Activated T-helper 1 cell treated with Interleukin-2 at 50 U/mL for 16 hours (primary cell): ENCODE measurements around the gene RTF2.

Experiments
- DNase-seq: peaks from one replicate; pipeline ENCODE4 v3.0.0-alpha.2; 2020; ENCODE audit warnings: low read depth

RTF2 gene

GRCh38 chr20:56439771-56440291 is 28.6 kb upstream of the RTF2 start:
- no peak for DNase-seq

- DNase-seq, result peak; percentile 33
Observed at GRCh38 chr20:56440346-56441007, 27.9 kb upstream of the RTF2 start.

- no peak for DNase-seq
Observed at GRCh38 chr20:56442389-56443365, 25.8 kb upstream of the RTF2 start.

GRCh38 chr20:56443654-56444540 is 24.5 kb upstream of the RTF2 start:
- no peak for DNase-seq

GRCh38 chr20:56445130-56445529 is 23.3 kb upstream of the RTF2 start:
- DNase-seq, result no peak

GRCh38 chr20:56445540-56445939 is 22.9 kb upstream of the RTF2 start:
- no peak for DNase-seq

- no peak for DNase-seq
Observed at GRCh38 chr20:56447227-56447626, 21.2 kb upstream of the RTF2 start.

- no peak for DNase-seq
Observed at GRCh38 chr20:56449459-56449858, 19.0 kb upstream of the RTF2 start.

GRCh38 chr20:56451056-56451765 is 17.2 kb upstream of the RTF2 start:
- DNase-seq, result no peak

- no peak for DNase-seq
Observed at GRCh38 chr20:56453352-56453751, 15.1 kb upstream of the RTF2 start.

- DNase-seq, result no peak
Observed at GRCh38 chr20:56454754-56455153, 13.7 kb upstream of the RTF2 start.

- no peak for DNase-seq
Observed at GRCh38 chr20:56458206-56458821, 10.1 kb upstream of the RTF2 start.

GRCh38 chr20:56460459-56460858 is 8.0 kb upstream of the RTF2 start:
- DNase-seq, result peak; percentile 5

- DNase-seq, result no peak
Observed at GRCh38 chr20:56461576-56461975, 6.9 kb upstream of the RTF2 start.

- DNase-seq, result no peak
Observed at GRCh38 chr20:56463428-56463827, 5.0 kb upstream of the RTF2 start.

- no peak for DNase-seq
Observed at GRCh38 chr20:56465997-56466396, 2.4 kb upstream of the RTF2 start.

- DNase-seq, result no peak
Observed at GRCh38 chr20:56467968-56468315, 485 bp upstream of the RTF2 start.

GRCh38 chr20:56469077-56469449 is 636 bp downstream of the RTF2 start:
- DNase-seq, result no peak

- DNase-seq, result no peak
Observed at GRCh38 chr20:56483970-56484369, 15.5 kb downstream of the RTF2 start.

- no peak for DNase-seq
Observed at GRCh38 chr20:56487216-56487615, 18.8 kb downstream of the RTF2 start.

GRCh38 chr20:56488566-56488965 is 20.1 kb downstream of the RTF2 start:
- DNase-seq, result no peak
